ENCODE data around the gene KRT40. TPM values are rescaled to one million over a fixed set of nuclear protein-coding genes. Genes with fewer than 3 reads are reported as not detected.

Gene KRT40
- total and polyA plus RNA-seq, 2 experiments from 2014 or later, result not detected

DNA sequence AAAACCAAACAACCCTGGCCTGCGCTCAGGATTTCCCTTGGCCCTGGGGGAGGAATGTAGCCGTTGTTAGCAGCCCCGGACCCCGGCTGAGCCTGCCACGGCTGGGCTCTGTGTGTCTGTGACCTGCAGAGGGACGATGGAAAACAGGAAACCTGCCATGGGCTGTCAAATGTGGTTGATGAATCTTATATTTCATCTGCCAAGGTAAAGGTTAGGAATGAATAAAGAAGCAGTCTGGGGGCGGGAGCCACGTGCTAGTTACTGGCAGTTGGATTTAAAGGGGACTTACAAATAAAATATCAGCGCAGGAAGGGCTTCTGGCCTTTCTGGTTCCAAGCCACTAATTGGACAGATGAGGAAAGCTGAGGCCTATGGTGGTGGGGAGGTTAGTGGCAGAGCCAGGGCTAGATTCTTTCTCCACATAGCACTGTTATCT is 46.7 kb downstream of the KRT40 start, which contains the start of gene KRT23 (continued):
- TF ChIP-seq CTCF (conservative IDR thresholded peaks at IDR 0.05; ENCODE audit: low read depth in 2 of 2) (no peak), STAT1 (IDR thresholded peaks at IDR 0.05; ENCODE audit: unreplicated experiment) (no peak), CREB1 (CRISPR knock-in tag; IDR thresholded peaks at IDR 0.05; ENCODE audit: low read depth) (no peak)
- TF ChIP-seq, protein P1, sequence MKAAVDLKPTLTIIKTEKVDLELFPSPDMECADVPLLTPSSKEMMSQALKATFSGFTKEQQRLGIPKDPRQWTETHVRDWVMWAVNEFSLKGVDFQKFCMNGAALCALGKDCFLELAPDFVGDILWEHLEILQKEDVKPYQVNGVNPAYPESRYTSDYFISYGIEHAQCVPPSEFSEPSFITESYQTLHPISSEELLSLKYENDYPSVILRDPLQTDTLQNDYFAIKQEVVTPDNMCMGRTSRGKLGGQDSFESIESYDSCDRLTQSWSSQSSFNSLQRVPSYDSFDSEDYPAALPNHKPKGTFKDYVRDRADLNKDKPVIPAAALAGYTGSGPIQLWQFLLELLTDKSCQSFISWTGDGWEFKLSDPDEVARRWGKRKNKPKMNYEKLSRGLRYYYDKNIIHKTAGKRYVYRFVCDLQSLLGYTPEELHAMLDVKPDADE (IDR thresholded peaks at IDR 0.05), result no peak

- Mint-ChIP-seq H3K27me3 (ENCODE audit: insufficient read depth, low read depth, poor library complexity) (peaks cover 7% of the 10 kb centered on the region), H3K36me3 (ENCODE audit: low read depth) (no peaks in the 10 kb centered on the region), H3K4me3 (no peak overlapping the region), H3K9me3 (no peaks in the 10 kb centered on the region), H3K27ac (no peak overlapping the region), H3K4me1 (peaks cover 9% of the 10 kb centered on the region)
- H3K9me2 ChIP-seq (ENCODE audit: insufficient read depth), result no peaks in the 10 kb centered on the region
- H3K4me2 ChIP-seq, result no peak overlapping the region
- H3K4me3 ChIP-seq, result no peak overlapping the region
- DNase-seq (ENCODE audit: low spot score) (peak; percentile 20), ATAC-seq (peak; percentile 83)
- H4K20me1 ChIP-seq (replicated peaks; ENCODE audit: insufficient read depth), result no peaks in the 10 kb centered on the region
- no peak overlapping the region for H3K27ac ChIP-seq (ENCODE audit: low read depth)
- H2AFZ ChIP-seq, result peak overlapping the region; percentile 85; the same call in 1 of the 2 replicates
- H3K36me3 ChIP-seq (ENCODE audit: insufficient read depth), result no peaks in the 10 kb centered on the region
- H3K27me3 ChIP-seq (ENCODE audit: insufficient read depth), result no peaks in the 10 kb centered on the region
- no peaks in the 10 kb centered on the region for H3K79me2 ChIP-seq (replicated peaks; ENCODE audit: insufficient read depth)
- no peaks in the 10 kb centered on the region for H3F3A ChIP-seq (replicated peaks; ENCODE audit: low read depth)
- H3K4me1 ChIP-seq (ENCODE audit: insufficient read depth), result no peaks in the 10 kb centered on the region
- TF ChIP-seq, protein P2, sequence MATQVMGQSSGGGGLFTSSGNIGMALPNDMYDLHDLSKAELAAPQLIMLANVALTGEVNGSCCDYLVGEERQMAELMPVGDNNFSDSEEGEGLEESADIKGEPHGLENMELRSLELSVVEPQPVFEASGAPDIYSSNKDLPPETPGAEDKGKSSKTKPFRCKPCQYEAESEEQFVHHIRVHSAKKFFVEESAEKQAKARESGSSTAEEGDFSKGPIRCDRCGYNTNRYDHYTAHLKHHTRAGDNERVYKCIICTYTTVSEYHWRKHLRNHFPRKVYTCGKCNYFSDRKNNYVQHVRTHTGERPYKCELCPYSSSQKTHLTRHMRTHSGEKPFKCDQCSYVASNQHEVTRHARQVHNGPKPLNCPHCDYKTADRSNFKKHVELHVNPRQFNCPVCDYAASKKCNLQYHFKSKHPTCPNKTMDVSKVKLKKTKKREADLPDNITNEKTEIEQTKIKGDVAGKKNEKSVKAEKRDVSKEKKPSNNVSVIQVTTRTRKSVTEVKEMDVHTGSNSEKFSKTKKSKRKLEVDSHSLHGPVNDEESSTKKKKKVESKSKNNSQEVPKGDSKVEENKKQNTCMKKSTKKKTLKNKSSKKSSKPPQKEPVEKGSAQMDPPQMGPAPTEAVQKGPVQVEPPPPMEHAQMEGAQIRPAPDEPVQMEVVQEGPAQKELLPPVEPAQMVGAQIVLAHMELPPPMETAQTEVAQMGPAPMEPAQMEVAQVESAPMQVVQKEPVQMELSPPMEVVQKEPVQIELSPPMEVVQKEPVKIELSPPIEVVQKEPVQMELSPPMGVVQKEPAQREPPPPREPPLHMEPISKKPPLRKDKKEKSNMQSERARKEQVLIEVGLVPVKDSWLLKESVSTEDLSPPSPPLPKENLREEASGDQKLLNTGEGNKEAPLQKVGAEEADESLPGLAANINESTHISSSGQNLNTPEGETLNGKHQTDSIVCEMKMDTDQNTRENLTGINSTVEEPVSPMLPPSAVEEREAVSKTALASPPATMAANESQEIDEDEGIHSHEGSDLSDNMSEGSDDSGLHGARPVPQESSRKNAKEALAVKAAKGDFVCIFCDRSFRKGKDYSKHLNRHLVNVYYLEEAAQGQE (IDR thresholded peaks at IDR 0.05; ENCODE audit: unreplicated experiment), result no peak
- no peak for TF ChIP-seq EZH2 (IDR thresholded peaks at IDR 0.05; ENCODE audit: low read depth, unreplicated experiment)
- TF ChIP-seq POLR2AphosphoS5 (IDR thresholded peaks at IDR 0.05; ENCODE audit: low read depth), result no peak
- TF ChIP-seq, protein P1 (IDR thresholded peaks at IDR 0.05), result no peak
- TF ChIP-seq STAT1 (IDR thresholded peaks at IDR 0.05; ENCODE audit: unreplicated experiment), result no peak
- no peak for TF ChIP-seq NANOG (IDR thresholded peaks at IDR 0.05; ENCODE audit: borderline replicate concordance)
- TF ChIP-seq ZNF331 (CRISPR knock-in tag; IDR thresholded peaks at IDR 0.05; ENCODE audit: low read depth), result no peak
- TF ChIP-seq, protein P3, sequence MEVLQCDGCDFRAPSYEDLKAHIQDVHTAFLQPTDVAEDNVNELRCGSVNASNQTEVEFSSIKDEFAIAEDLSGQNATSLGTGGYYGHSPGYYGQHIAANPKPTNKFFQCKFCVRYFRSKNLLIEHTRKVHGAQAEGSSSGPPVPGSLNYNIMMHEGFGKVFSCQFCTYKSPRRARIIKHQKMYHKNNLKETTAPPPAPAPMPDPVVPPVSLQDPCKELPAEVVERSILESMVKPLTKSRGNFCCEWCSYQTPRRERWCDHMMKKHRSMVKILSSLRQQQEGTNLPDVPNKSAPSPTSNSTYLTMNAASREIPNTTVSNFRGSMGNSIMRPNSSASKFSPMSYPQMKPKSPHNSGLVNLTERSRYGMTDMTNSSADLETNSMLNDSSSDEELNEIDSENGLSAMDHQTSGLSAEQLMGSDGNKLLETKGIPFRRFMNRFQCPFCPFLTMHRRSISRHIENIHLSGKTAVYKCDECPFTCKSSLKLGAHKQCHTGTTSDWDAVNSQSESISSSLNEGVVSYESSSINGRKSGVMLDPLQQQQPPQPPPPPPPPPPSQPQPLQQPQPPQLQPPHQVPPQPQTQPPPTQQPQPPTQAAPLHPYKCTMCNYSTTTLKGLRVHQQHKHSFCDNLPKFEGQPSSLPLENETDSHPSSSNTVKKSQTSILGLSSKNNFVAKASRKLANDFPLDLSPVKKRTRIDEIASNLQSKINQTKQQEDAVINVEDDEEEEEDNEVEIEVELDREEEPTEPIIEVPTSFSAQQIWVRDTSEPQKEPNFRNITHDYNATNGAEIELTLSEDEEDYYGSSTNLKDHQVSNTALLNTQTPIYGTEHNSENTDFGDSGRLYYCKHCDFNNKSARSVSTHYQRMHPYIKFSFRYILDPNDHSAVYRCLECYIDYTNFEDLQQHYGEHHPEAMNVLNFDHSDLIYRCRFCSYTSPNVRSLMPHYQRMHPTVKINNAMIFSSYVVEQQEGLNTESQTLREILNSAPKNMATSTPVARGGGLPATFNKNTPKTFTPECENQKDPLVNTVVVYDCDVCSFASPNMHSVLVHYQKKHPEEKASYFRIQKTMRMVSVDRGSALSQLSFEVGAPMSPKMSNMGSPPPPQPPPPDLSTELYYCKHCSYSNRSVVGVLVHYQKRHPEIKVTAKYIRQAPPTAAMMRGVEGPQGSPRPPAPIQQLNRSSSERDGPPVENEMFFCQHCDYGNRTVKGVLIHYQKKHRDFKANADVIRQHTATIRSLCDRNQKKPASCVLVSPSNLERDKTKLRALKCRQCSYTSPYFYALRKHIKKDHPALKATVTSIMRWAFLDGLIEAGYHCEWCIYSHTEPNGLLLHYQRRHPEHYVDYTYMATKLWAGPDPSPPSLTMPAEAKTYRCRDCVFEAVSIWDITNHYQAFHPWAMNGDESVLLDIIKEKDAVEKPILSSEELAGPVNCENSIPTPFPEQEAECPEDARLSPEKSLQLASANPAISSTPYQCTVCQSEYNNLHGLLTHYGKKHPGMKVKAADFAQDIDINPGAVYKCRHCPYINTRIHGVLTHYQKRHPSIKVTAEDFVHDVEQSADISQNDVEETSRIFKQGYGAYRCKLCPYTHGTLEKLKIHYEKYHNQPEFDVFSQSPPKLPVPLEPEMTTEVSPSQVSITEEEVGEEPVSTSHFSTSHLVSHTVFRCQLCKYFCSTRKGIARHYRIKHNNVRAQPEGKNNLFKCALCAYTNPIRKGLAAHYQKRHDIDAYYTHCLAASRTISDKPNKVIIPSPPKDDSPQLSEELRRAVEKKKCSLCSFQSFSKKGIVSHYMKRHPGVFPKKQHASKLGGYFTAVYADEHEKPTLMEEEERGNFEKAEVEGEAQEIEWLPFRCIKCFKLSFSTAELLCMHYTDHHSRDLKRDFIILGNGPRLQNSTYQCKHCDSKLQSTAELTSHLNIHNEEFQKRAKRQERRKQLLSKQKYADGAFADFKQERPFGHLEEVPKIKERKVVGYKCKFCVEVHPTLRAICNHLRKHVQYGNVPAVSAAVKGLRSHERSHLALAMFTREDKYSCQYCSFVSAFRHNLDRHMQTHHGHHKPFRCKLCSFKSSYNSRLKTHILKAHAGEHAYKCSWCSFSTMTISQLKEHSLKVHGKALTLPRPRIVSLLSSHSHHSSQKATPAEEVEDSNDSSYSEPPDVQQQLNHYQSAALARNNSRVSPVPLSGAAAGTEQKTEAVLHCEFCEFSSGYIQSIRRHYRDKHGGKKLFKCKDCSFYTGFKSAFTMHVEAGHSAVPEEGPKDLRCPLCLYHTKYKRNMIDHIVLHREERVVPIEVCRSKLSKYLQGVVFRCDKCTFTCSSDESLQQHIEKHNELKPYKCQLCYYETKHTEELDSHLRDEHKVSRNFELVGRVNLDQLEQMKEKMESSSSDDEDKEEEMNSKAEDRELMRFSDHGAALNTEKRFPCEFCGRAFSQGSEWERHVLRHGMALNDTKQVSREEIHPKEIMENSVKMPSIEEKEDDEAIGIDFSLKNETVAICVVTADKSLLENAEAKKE (CRISPR knock-in tag; IDR thresholded peaks at IDR 0.05), result no peak
- no peak for TF ChIP-seq ZNF114 (CRISPR knock-in tag; IDR thresholded peaks at IDR 0.05)
These were observed 47.1 kb downstream of the KRT40 start for GRCh38 chr17:40936976-40937375.

All from GM23338 (cell line).